SKM-1 (cell line): ENCODE measurements around the gene KIAA0513.
"Not testable (repeated sequence)": the region's sequence is repeated elsewhere in the genome, so short reads cannot be mapped to it uniquely, and the experiment has no call there.

Experiments used
- DNase-seq: peaks from one replicate; lab custom pipeline; 2025; ENCODE audit not compliant: unreplicated experiment; lab: John Stamatoyannopoulos, UW

Gene KIAA0513

GRCh38 chr16:85105475-85105874 lies 77.9 kb downstream of the KIAA0513 start:
- DNase-seq: no peak

- no peak for DNase-seq
Observed at GRCh38 chr16:85107083-85107482, 79.5 kb downstream of the KIAA0513 start.

GRCh38 chr16:85107532-85107931 lies 79.9 kb downstream of the KIAA0513 start:
- DNase-seq: no peak

- no peak for DNase-seq
Observed at GRCh38 chr16:85110105-85110504, 82.5 kb downstream of the KIAA0513 start.

GRCh38 chr16:85111184-85111583 lies 83.6 kb downstream of the KIAA0513 start:
- no peak for DNase-seq

- no peak for DNase-seq
Observed at GRCh38 chr16:85112364-85112763, 84.8 kb downstream of the KIAA0513 start, which contains the start of gene CIBAR2. Gene CIBAR2 (minus strand): TSS chr16:85112472. CDS start chr16:85112352, 120 bp downstream.

GRCh38 chr16:85113168-85113733 lies 85.7 kb downstream of the KIAA0513 start:
- DNase-seq: no peak

- no peak for DNase-seq
Observed at GRCh38 chr16:85113913-85114312, 86.3 kb downstream of the KIAA0513 start.

GRCh38 chr16:85114909-85115567 lies 87.4 kb downstream of the KIAA0513 start:
- DNase-seq: peak; percentile 37

GRCh38 chr16:85117418-85117817 lies 89.8 kb downstream of the KIAA0513 start:
- no peak for DNase-seq

- DNase-seq: no peak
Observed at GRCh38 chr16:85120006-85120340, 92.4 kb downstream of the KIAA0513 start.

GRCh38 chr16:85123441-85123840 lies 95.8 kb downstream of the KIAA0513 start:
- DNase-seq: not testable (repeated sequence)

- no peak for DNase-seq
Observed at GRCh38 chr16:85123891-85124635, 96.5 kb downstream of the KIAA0513 start.

- no peak for DNase-seq
Observed at GRCh38 chr16:85124636-85125346, 97.2 kb downstream of the KIAA0513 start.

- no peak for DNase-seq
Observed at GRCh38 chr16:85125570-85126393, 98.2 kb downstream of the KIAA0513 start.

- no peak for DNase-seq
Observed at GRCh38 chr16:85126394-85126704, 98.8 kb downstream of the KIAA0513 start.

GRCh38 chr16:85126705-85127378 lies 99.2 kb downstream of the KIAA0513 start:
- DNase-seq: no peak

GRCh38 chr16:85127379-85127723 lies 99.8 kb downstream of the KIAA0513 start:
- DNase-seq: no peak

GRCh38 chr16:85128079-85128837 lies 100.7 kb downstream of the KIAA0513 start:
- DNase-seq: no peak
